NB4 (cell line): ENCODE measurements around the gene AIG1.

Experiments used
- DNase-seq: peaks from one replicate; pipeline ENCODE4 v3.0.0; 2010; ENCODE audit warnings: low read depth
- H3K4me3 ChIP-seq: one replicate; pipeline ENCODE4 v1.5.1; 2011; ENCODE audit warnings: mild to moderate bottlenecking, low read depth, low read length, moderate library complexity
- CTCF ChIP-seq: IDR thresholded peaks from one replicate; pipeline ENCODE4 v1.5.1; 2012; ENCODE audit warnings: low read depth, low read length
- MAX ChIP-seq: IDR thresholded peaks from 2 replicates; pipeline ENCODE4 v1.6.1; 2011; ENCODE audit warnings: low read depth, low read length
- MYC ChIP-seq: IDR thresholded peaks from 2 replicates; pipeline ENCODE4 v1.6.1; 2011; ENCODE audit warnings: low read depth, low read length
- POLR2A ChIP-seq: IDR thresholded peaks from 2 replicates; pipeline ENCODE4 v1.6.1; 2011; ENCODE audit warnings: mild to moderate bottlenecking; ENCODE audit not compliant: insufficient read length; ENCODE audit errors: extremely low read depth

Gene AIG1

GRCh38 chr6:143222801-143223231 lies 162.1 kb downstream of the AIG1 start:
- no peak overlapping the region for H3K4me3 ChIP-seq
- DNase-seq, result no peak
- TF ChIP-seq MAX (no peak), MYC (no peak), POLR2A (no peak), CTCF (no peak)

- H3K4me3 ChIP-seq, result no peak overlapping the region
- TF ChIP-seq MAX, result no peak
- DNase-seq, result no peak
Observed at GRCh38 chr6:143223895-143224294, 163.2 kb downstream of the AIG1 start.

- no peak for TF ChIP-seq MAX
- DNase-seq, result no peak
- no peak overlapping the region for H3K4me3 ChIP-seq
Observed at GRCh38 chr6:143224516-143224915, 163.8 kb downstream of the AIG1 start.

GRCh38 chr6:143225929-143226328 lies 165.2 kb downstream of the AIG1 start:
- no peak for DNase-seq
- no peak overlapping the region for H3K4me3 ChIP-seq
- TF ChIP-seq MAX, result no peak
- no peak for TF ChIP-seq CTCF
- no peak for TF ChIP-seq POLR2A
- TF ChIP-seq MYC, result no peak

- DNase-seq, result no peak
- TF ChIP-seq POLR2A (no peak), MYC (no peak), CTCF (no peak)
- no peak overlapping the region for H3K4me3 ChIP-seq
Observed at GRCh38 chr6:143227675-143228074, 167.0 kb downstream of the AIG1 start.

GRCh38 chr6:143229400-143229799 lies 168.7 kb downstream of the AIG1 start:
- DNase-seq, result no peak
- no peak overlapping the region for H3K4me3 ChIP-seq
- TF ChIP-seq MYC (no peak), POLR2A (no peak), CTCF (no peak), MAX (no peak)

GRCh38 chr6:143232849-143233248 lies 172.2 kb downstream of the AIG1 start:
- peak; percentile 46 for DNase-seq
- no peak overlapping the region for H3K4me3 ChIP-seq
- TF ChIP-seq MYC, result no peak
- TF ChIP-seq CTCF, result peak; percentile 62
